Natural killer cell (primary cell): Measurements from ENCODE around the gene DGUOK. TPM values are rescaled to one million over a fixed set of nuclear protein-coding genes. Genes with fewer than 3 reads are reported as not detected.

Experiments used
- ATAC-seq, 3 donors: fragments of 150-1000 bp in 2 of 3; fragments of 200-7000 bp in 1 of 3; cut with Tn5 transposase; 1 replicate in 1 of 3; 2 replicates in 2 of 3; pipeline ENCODE4 v1.10.0; 2021; ENCODE audit warnings: mild to moderate bottlenecking in 2 of 3, moderate library complexity in 2 of 3
- DNase-seq, 2 donors: peaks; one replicate each; pipeline versions ENCODE4 v3.0.0 to v3.0.0-alpha.2; 2013 to 2021; ENCODE audit warnings: mixed read lengths in 1 of 2
- H3K27ac ChIP-seq: one replicate; pipeline ENCODE4 v1.5.1; 2013; ENCODE audit warnings: mild to moderate bottlenecking, low read length
- H3K27me3 ChIP-seq: one replicate; pipeline ENCODE4 v1.6.1; 2013; ENCODE audit warnings: low read length; ENCODE audit not compliant: control insufficient read depth, insufficient read depth
- H3K36me3 ChIP-seq: one replicate; pipeline ENCODE4 v1.6.1; 2013; ENCODE audit warnings: low read length; ENCODE audit not compliant: control insufficient read depth, insufficient read depth
- H3K4me1 ChIP-seq: one replicate; pipeline ENCODE4 v1.6.1; 2013; ENCODE audit warnings: low read length; ENCODE audit not compliant: control insufficient read depth, insufficient read depth
- H3K4me3 ChIP-seq: one replicate; pipeline ENCODE4 v1.5.1; 2013; ENCODE audit warnings: low read length
- H3K9me3 ChIP-seq: one replicate; pipeline ENCODE4 v1.6.1; 2013; ENCODE audit warnings: low read length; ENCODE audit not compliant: control insufficient read depth, insufficient read depth
- H3K27ac Mint-ChIP-seq, 2 donors: one replicate each; pipeline ENCODE4 v1.8.0; 2022; ENCODE audit warnings: mild to moderate bottlenecking in 2 of 2, mixed read lengths in 2 of 2, moderate library complexity in 1 of 2
- H3K27me3 Mint-ChIP-seq, 2 donors: one replicate each; pipeline ENCODE4 v1.8.0; 2022; ENCODE audit warnings: low read depth in 2 of 2, mixed read lengths in 2 of 2
- H3K36me3 Mint-ChIP-seq: one replicate; pipeline ENCODE4 v1.8.0; 2022; ENCODE audit warnings: mixed read lengths
- H3K4me1 Mint-ChIP-seq, 2 donors: one replicate each; pipeline ENCODE4 v1.8.0; 2022; ENCODE audit warnings: mixed read lengths in 2 of 2
- H3K4me3 Mint-ChIP-seq: one replicate; pipeline ENCODE4 v1.8.0; 2022; ENCODE audit warnings: mild to moderate bottlenecking, moderate library complexity, mixed read lengths
- H3K9me3 Mint-ChIP-seq, 2 donors: one replicate each; pipeline ENCODE4 v1.8.0; 2022; ENCODE audit warnings: mixed read lengths in 2 of 2
- whole genome bisulfite sequencing: methylation state at CpG from one replicate; pipeline ENCODE4 v1.1.7; 2013; ENCODE audit warnings: missing lambda C conversion rate; ENCODE audit not compliant: insufficient coverage; 5-methylcytosine and 5-hydroxymethylcytosine counted together
- intact Hi-C: fragments of 100-400 bp; cut with micrococcal nuclease; formaldehyde crosslinking; loops from one replicate; pipeline ENCODE4 v1.14.2; 2022
- total RNA-seq, 4 donors: library from RNA; stranded (reverse); fragments of 120-200 nt in 1 of 4; gene quantifications; one replicate each; pipeline versions ENCODE4 v1.2.3 to v1.2.4, GENCODE V29; 2013 to 2022
- TF ChIP-seq, protein P1 (sequence below): fragments of 200-600 bp; IDR thresholded peaks from one replicate; pipeline ENCODE4 v1.8.0; 2022; ENCODE audit warnings: antibody characterized with exemption

The DGUOK gene
- total RNA-seq, 3 donors from 2014 or later (not counting 1 experiment from before 2014, with no cell fraction given) = 47.6 to 56.8 (median 54.8) TPM

DNA sequence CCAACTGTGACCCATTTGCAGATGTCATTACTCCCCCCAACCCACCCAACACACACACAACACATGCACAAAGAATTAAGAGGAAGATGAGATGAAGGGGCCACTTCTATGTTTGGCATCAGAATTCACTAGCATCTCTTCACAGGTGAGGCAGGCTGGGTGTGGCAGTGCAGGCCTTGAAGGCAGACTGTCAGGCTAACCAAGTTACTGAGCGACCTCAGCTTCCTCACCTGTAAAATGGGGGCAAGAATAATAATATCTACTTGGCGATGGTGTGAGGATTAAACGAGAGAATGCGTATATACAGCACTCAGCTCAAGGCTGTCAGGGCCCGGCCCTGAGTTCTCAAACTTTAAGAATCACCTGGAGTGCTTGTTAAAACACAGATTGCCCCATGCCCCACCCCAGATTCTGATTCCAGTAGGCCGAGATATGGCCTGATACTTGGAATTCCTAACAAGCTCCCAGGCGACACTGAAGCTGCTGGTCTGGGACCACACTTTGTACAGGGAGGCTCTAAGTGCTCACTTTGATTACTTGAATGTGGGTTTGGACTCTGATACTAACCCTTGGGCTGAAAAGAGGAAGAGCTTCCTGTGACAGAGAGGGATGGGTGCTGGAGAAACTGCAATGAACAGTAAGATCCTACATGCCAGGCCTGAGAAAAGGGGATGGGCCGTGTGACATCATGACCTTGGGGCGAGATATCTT, 32.8 kb upstream of the DGUOK start:
- peak overlapping the region in 1 of 2 donors; percentile 97 for H3K27ac Mint-ChIP-seq
- H3K4me1 ChIP-seq = peaks cover 22% of the 10 kb centered on the region
- no peak overlapping the region for H3K4me3 ChIP-seq
- 93% methylated on average over 9 of the region's 9 CpGs for WGBS
- no peaks in the 10 kb centered on the region for H3K36me3 Mint-ChIP-seq
- no peak overlapping the region for H3K27ac ChIP-seq
- H3K36me3 ChIP-seq = no peaks in the 10 kb centered on the region
- H3K9me3 ChIP-seq = no peaks in the 10 kb centered on the region
- no peaks in the 10 kb centered on the region for H3K9me3 Mint-ChIP-seq
- H3K27me3 ChIP-seq = no peaks in the 10 kb centered on the region
- peaks cover 0 to 4% of the 10 kb centered on the region in 2 donors for H3K27me3 Mint-ChIP-seq
- no peak for DNase-seq
- ATAC-seq = no peak
- intact Hi-C loops = no loop called here
- TF ChIP-seq, protein P1, sequence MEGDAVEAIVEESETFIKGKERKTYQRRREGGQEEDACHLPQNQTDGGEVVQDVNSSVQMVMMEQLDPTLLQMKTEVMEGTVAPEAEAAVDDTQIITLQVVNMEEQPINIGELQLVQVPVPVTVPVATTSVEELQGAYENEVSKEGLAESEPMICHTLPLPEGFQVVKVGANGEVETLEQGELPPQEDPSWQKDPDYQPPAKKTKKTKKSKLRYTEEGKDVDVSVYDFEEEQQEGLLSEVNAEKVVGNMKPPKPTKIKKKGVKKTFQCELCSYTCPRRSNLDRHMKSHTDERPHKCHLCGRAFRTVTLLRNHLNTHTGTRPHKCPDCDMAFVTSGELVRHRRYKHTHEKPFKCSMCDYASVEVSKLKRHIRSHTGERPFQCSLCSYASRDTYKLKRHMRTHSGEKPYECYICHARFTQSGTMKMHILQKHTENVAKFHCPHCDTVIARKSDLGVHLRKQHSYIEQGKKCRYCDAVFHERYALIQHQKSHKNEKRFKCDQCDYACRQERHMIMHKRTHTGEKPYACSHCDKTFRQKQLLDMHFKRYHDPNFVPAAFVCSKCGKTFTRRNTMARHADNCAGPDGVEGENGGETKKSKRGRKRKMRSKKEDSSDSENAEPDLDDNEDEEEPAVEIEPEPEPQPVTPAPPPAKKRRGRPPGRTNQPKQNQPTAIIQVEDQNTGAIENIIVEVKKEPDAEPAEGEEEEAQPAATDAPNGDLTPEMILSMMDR = no peak
- H3K4me3 Mint-ChIP-seq = no peak overlapping the region
- H3K4me1 Mint-ChIP-seq = peaks cover 31% of the 10 kb centered on the region in 2 donors

DNA sequence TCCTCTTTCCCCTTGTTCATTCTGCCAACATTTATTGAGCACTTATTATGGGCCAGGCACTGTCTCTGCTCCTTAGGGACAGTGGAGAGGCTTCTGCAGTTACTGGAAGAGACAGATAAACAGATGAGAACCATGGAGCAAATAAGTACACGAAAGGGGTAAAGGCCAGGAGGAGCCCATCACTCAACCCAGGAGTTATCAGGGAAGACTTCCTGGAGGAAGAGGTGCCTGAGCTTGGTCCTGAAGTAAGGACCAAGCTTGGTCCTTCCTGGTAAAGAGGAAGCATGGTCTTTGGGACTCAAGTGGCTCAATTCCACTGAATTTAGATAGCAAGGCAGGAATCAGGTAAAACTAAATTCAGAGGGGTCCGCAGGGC, 32.2 kb upstream of the DGUOK start:
- TF ChIP-seq, protein P1 = no peak
- peak overlapping the region; percentile 83 to 97 for H3K27ac Mint-ChIP-seq
- intact Hi-C loops = no loop called here
- peaks cover 0 to 4% of the 10 kb centered on the region in 2 donors for H3K27me3 Mint-ChIP-seq
- Histone ChIP-seq H3K4me3 (no peak overlapping the region), H3K27ac (no peak overlapping the region), H3K36me3 (no peaks in the 10 kb centered on the region), H3K9me3 (no peaks in the 10 kb centered on the region), H3K4me1 (peaks cover 22% of the 10 kb centered on the region), H3K27me3 (no peaks in the 10 kb centered on the region)
- no peaks in the 10 kb centered on the region for H3K9me3 Mint-ChIP-seq
- no peaks in the 10 kb centered on the region for H3K36me3 Mint-ChIP-seq
- peaks cover 31% of the 10 kb centered on the region in 2 donors for H3K4me1 Mint-ChIP-seq
- ATAC-seq = no peak
- 100% methylated on average over 2 of the region's 2 CpGs for WGBS
- DNase-seq = no peak
- H3K4me3 Mint-ChIP-seq = no peak overlapping the region

DNA sequence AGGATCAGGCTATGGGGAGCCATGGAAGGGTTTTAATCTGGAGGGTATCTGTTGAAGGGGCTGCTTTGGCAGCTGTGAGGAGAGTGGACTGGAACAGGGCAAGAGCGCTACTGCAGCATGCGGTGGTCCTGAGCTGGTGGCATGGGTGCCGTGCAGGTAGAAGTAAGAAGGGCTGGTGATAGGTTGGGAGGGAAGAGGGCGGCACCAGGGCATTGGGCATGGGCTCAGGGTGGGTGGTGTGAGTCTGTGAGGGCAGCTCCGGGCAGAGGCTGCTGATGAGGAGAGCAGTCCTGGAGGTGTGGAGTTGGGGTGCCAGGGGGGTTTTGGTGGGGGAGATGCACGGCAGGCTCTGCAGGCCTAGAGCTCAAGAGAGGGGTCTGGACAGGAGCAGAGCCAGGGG, 31.8 kb upstream of the DGUOK start:
- H3K4me1 Mint-ChIP-seq = peaks cover 31% of the 10 kb centered on the region in 2 donors
- WGBS = 82% methylated on average over 6 of the region's 6 CpGs
- H3K4me3 Mint-ChIP-seq = no peak overlapping the region
- peaks cover 0 to 4% of the 10 kb centered on the region in 2 donors for H3K27me3 Mint-ChIP-seq
- peaks cover 22% of the 10 kb centered on the region for H3K4me1 ChIP-seq
- H3K9me3 Mint-ChIP-seq = no peaks in the 10 kb centered on the region
- H3K36me3 Mint-ChIP-seq = no peaks in the 10 kb centered on the region
- no peak overlapping the region for H3K27ac ChIP-seq
- TF ChIP-seq, protein P1 = no peak
- ATAC-seq (no peak), DNase-seq (no peak)
- peak overlapping the region; percentile 83 to 97 for H3K27ac Mint-ChIP-seq
- no peak overlapping the region for H3K4me3 ChIP-seq
- intact Hi-C loops = loop anchor here (5.0 kb wide), 1 partner anchor 42 kb away; no protein-coding TSS in a partner anchor
- H3K36me3 ChIP-seq = no peaks in the 10 kb centered on the region
- H3K27me3 ChIP-seq = no peaks in the 10 kb centered on the region
- no peaks in the 10 kb centered on the region for H3K9me3 ChIP-seq

DNA sequence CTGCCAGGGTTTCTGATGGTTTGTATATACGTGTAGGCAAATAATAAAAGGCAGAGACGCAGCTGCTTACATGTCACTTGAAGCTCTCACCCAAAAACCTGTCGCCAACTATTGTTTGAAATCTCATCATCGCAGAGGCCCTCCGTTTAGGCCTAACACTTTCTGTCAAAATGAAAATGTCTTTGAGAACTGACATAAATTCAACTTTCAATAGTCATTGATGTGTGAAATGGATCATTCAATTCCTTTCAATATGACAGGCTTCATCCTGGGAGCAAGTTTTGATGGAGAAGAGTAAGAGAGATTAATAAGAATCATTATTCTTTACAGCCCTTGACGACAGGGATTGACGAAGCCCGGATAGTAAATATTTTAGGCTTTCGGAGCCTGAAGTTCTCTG, 31.2 kb upstream of the DGUOK start:
- 91% methylated on average over 5 of the region's 9 CpGs for WGBS
- ATAC-seq (no peak), DNase-seq (no peak)
- H3K27me3 ChIP-seq = no peaks in the 10 kb centered on the region
- H3K4me3 ChIP-seq = no peak overlapping the region
- Mint-ChIP-seq H3K27ac (peak overlapping the region; percentile 83 to 97), H3K36me3 (no peaks in the 10 kb centered on the region), H3K4me3 (no peak overlapping the region), H3K27me3 (peaks cover 0 to 4% of the 10 kb centered on the region in 2 donors), H3K4me1 (peaks cover 31% of the 10 kb centered on the region in 2 donors), H3K9me3 (no peaks in the 10 kb centered on the region)
- H3K9me3 ChIP-seq = no peaks in the 10 kb centered on the region
- no peak overlapping the region for H3K27ac ChIP-seq
- TF ChIP-seq, protein P1 = no peak
- peaks cover 22% of the 10 kb centered on the region for H3K4me1 ChIP-seq
- intact Hi-C loops = loop anchor here (5.0 kb wide), 1 partner anchor 42 kb away; no protein-coding TSS in a partner anchor
- no peaks in the 10 kb centered on the region for H3K36me3 ChIP-seq
